Activated T-helper 1 cell treated with anti-CD3 and anti-CD28 coated beads, Interleukin-2, amount 50 U/mL, for 16 hours (primary cell): ENCODE data around the gene RHOH.
A peak's percentile ranks its signal among the peaks of the same experiment; 100 is the strongest.
"Not testable (repeated sequence)": the region's sequence is repeated elsewhere in the genome, so short reads cannot be mapped to it uniquely, and the experiment has no call there.

Experiments used
- DNase-seq, 2 donors: peaks; one replicate each; pipeline ENCODE4 v3.0.0-alpha.2; 2020; ENCODE audit warnings: low read depth in 1 of 2, low spot score in 1 of 2

The RHOH gene

GRCh38 chr4:40258627-40259026, 61.8 kb downstream of the RHOH start:
- DNase-seq = no peak

- no peak for DNase-seq
These were observed 64.6 kb downstream of the RHOH start for GRCh38 chr4:40261231-40262076.

- DNase-seq = no peak
These were observed 65.3 kb downstream of the RHOH start for GRCh38 chr4:40262077-40262528.

- DNase-seq = no peak
These were observed 66.0 kb downstream of the RHOH start for GRCh38 chr4:40262861-40263260.

GRCh38 chr4:40264497-40264896, 67.7 kb downstream of the RHOH start:
- no peak for DNase-seq

GRCh38 chr4:40264995-40265909, 68.4 kb downstream of the RHOH start:
- no peak for DNase-seq

- DNase-seq = no peak
These were observed 69.1 kb downstream of the RHOH start for GRCh38 chr4:40265910-40266274.

- DNase-seq = no peak
These were observed 72.3 kb downstream of the RHOH start for GRCh38 chr4:40269133-40269532.

- no peak for DNase-seq
These were observed 73.8 kb downstream of the RHOH start for GRCh38 chr4:40270609-40271008.

GRCh38 chr4:40275065-40275730, 78.4 kb downstream of the RHOH start:
- no peak for DNase-seq

GRCh38 chr4:40276546-40276945, 79.7 kb downstream of the RHOH start:
- DNase-seq = no peak

GRCh38 chr4:40280586-40280985, 83.8 kb downstream of the RHOH start:
- no peak for DNase-seq

- no peak for DNase-seq
These were observed 84.3 kb downstream of the RHOH start for GRCh38 chr4:40281099-40281498.

GRCh38 chr4:40281913-40282312, 85.1 kb downstream of the RHOH start:
- no peak for DNase-seq

- not testable (repeated sequence) for DNase-seq
These were observed 86.0 kb downstream of the RHOH start for GRCh38 chr4:40282857-40283256.

GRCh38 chr4:40283413-40283812, 86.6 kb downstream of the RHOH start:
- no peak for DNase-seq

- peak; percentile 45 to 73 for DNase-seq
These were observed 87.1 kb downstream of the RHOH start for GRCh38 chr4:40283968-40284367.

GRCh38 chr4:40285692-40286091, 88.9 kb downstream of the RHOH start:
- DNase-seq = no peak

GRCh38 chr4:40288566-40288965, 91.7 kb downstream of the RHOH start:
- DNase-seq = no peak

- DNase-seq = no peak
These were observed 92.7 kb downstream of the RHOH start for GRCh38 chr4:40289366-40290188.
